SK-N-SH treated with all-trans-retinoic acid at 6 μM for 48 hours (cell line): Measurements from ENCODE around the gene KLHDC8A.

Experiments
- ATAC-seq: fragments of 200-7000 bp; cut with Tn5 transposase; 3 replicates; pipeline ENCODE4 v1.9.1; 2020; ENCODE audit warnings: mild to moderate bottlenecking, moderate library complexity
- ARNTL ChIP-seq: fragments of 450-650 bp; formaldehyde crosslinking; IDR thresholded peaks from 2 replicates; pipeline ENCODE4 v1.5.0; 2020; ENCODE audit warnings: low read depth, mild to moderate bottlenecking, moderate library complexity, borderline replicate concordance
- BACH2 ChIP-seq: fragments of 250-450 bp; sonication (Bioruptor Pico); IDR thresholded peaks from 2 replicates; pipeline ENCODE4 v1.9.0; 2021; ENCODE audit warnings: mild to moderate bottlenecking, borderline replicate concordance
- CSDC2 ChIP-seq: fragments of 250-450 bp; sonication (Bioruptor Pico); IDR thresholded peaks from 2 replicates; pipeline ENCODE4 v1.5.0; 2020; ENCODE audit warnings: mild to moderate bottlenecking, moderate library complexity
- ESRRG ChIP-seq: fragments of 250-450 bp; sonication (Bioruptor Pico); IDR thresholded peaks from 2 replicates; pipeline ENCODE4 v1.6.1; 2021; ENCODE audit warnings: mild to moderate bottlenecking
- GLIS3 ChIP-seq: fragments of 250-450 bp; sonication (Bioruptor Pico); IDR thresholded peaks from 2 replicates; pipeline ENCODE4 v1.5.0; 2020; ENCODE audit warnings: mild to moderate bottlenecking, moderate library complexity
- ISL1 ChIP-seq: fragments of 250-450 bp; sonication (Bioruptor Pico); IDR thresholded peaks from 2 replicates; pipeline ENCODE4 v2.1.2; 2022; ENCODE audit warnings: mild to moderate bottlenecking, moderate library complexity
- PPARA ChIP-seq: fragments of 250-450 bp; sonication (Bioruptor Pico); IDR thresholded peaks from 2 replicates; pipeline ENCODE4 v1.5.0; 2020; ENCODE audit warnings: mild to moderate bottlenecking, borderline replicate concordance
- RARB ChIP-seq: fragments of 250-450 bp; sonication (Bioruptor Pico); IDR thresholded peaks from 2 replicates; pipeline ENCODE4 v1.8.0; 2021; ENCODE audit warnings: mild to moderate bottlenecking, moderate library complexity
- TCF4 ChIP-seq: fragments of 250-450 bp; sonication (Bioruptor Pico); IDR thresholded peaks from 2 replicates; pipeline ENCODE4 v1.8.0; 2021; ENCODE audit warnings: mild to moderate bottlenecking, moderate library complexity, borderline replicate concordance
- TOX ChIP-seq: fragments of 250-450 bp; sonication (Bioruptor Pico); IDR thresholded peaks from 2 replicates; pipeline ENCODE4 v1.8.0; 2021; ENCODE audit warnings: mild to moderate bottlenecking, moderate library complexity, borderline replicate concordance
- ZC3H10 ChIP-seq: fragments of 250-450 bp; sonication (Bioruptor Pico); IDR thresholded peaks from 2 replicates; pipeline ENCODE4 v1.5.1; 2021; ENCODE audit warnings: mild to moderate bottlenecking, moderate library complexity
- ZFP3 ChIP-seq: fragments of 250-450 bp; sonication (Bioruptor Pico); IDR thresholded peaks from 2 replicates; pipeline ENCODE4 v1.5.0; 2020; ENCODE audit warnings: mild to moderate bottlenecking, moderate library complexity
- ZFP30 ChIP-seq: fragments of 450-650 bp; formaldehyde crosslinking; IDR thresholded peaks from 2 replicates; pipeline ENCODE4 v1.5.0; 2022; ENCODE audit warnings: mild to moderate bottlenecking, moderate library complexity
- ZNF565 ChIP-seq: fragments of 450-650 bp; formaldehyde crosslinking; conservative IDR thresholded peaks from 2 replicates; pipeline ENCODE4 v1.5.0; 2020; ENCODE audit warnings: low read depth, mild to moderate bottlenecking, moderate library complexity
- ZNF70 ChIP-seq: fragments of 450-650 bp; formaldehyde crosslinking; IDR thresholded peaks from 2 replicates; pipeline ENCODE4 v1.5.0; 2020; ENCODE audit warnings: mild to moderate bottlenecking, moderate library complexity
- ZNF8 ChIP-seq: fragments of 450-650 bp; formaldehyde crosslinking; IDR thresholded peaks from 2 replicates; pipeline ENCODE4 v1.5.0; 2020; ENCODE audit warnings: mild to moderate bottlenecking, moderate library complexity
- TF ChIP-seq, protein P1 (sequence below): fragments of 250-450 bp; sonication (Bioruptor Pico); IDR thresholded peaks from 2 replicates; pipeline ENCODE4 v1.5.1; 2021; ENCODE audit warnings: mild to moderate bottlenecking, moderate library complexity
- TF ChIP-seq, protein P2 (sequence below): fragments of 250-450 bp; sonication (Bioruptor Pico); IDR thresholded peaks from 2 replicates; pipeline ENCODE4 v1.5.1; 2020; ENCODE audit warnings: low read depth, mild to moderate bottlenecking, moderate library complexity
- TF ChIP-seq, protein P3 (sequence below): fragments of 250-450 bp; sonication (Bioruptor Pico); IDR thresholded peaks from 2 replicates; pipeline ENCODE4 v1.8.0; 2021; ENCODE audit warnings: low read depth, mild to moderate bottlenecking, moderate library complexity, borderline replicate concordance
- TF ChIP-seq, protein P4 (sequence below): fragments of 250-450 bp; sonication (Bioruptor Pico); IDR thresholded peaks from 2 replicates; pipeline ENCODE4 v1.8.0; 2020; ENCODE audit warnings: mild to moderate bottlenecking, moderate library complexity, borderline replicate concordance
- TF ChIP-seq, protein P5 (sequence below): fragments of 250-450 bp; sonication (Bioruptor Pico); IDR thresholded peaks from 2 replicates; pipeline ENCODE4 v1.5.0; 2020; ENCODE audit warnings: mild to moderate bottlenecking, moderate library complexity

Gene KLHDC8A

DNA sequence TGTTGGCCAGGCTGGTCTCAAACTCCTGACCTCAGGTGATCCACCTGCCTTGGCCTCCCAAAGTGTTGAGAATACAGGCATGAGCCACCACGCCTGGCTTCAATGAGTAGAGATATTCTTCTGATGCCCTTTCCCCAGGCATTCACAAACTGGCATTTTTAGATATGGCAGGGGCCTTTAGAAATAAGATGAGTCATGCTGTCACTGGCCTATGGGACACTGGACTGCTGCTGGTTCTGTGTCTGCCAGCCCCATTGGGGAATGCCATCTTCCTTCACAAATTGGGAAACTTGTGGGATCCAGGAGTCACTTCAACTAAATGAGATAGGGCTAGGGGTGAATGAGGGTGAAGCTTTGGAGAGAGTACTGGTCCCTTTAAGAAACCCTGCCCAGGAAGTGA, 16.0 kb downstream of the KLHDC8A start:
- ATAC-seq, result no peak
- no peak for TF ChIP-seq ZFP30
- TF ChIP-seq ZNF70 (CRISPR knock-in tag), result no peak

DNA sequence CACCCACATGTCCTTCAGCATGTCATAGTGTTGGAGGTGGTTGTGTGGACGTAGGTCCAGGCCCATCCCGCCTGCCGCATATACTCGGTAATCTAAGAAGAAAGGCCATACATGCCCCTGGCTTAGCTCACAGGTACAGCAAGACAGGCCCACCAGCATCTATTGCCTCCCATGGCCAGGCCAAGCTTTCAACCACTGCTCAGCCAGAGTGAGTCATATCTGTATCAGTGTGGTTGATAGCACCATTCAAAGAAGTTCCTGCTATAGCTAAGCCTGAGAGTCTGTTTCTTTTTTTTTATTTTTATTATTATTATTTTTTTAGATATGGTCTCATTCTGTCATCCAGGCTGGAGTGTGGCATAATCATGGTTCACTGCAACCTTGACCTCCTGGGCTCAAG, 17.0 kb downstream of the KLHDC8A start:
- TF ChIP-seq ZNF565 (CRISPR knock-in tag), result no peak
- TF ChIP-seq BACH2 (CRISPR knock-in tag), result no peak
- TF ChIP-seq, protein P1, sequence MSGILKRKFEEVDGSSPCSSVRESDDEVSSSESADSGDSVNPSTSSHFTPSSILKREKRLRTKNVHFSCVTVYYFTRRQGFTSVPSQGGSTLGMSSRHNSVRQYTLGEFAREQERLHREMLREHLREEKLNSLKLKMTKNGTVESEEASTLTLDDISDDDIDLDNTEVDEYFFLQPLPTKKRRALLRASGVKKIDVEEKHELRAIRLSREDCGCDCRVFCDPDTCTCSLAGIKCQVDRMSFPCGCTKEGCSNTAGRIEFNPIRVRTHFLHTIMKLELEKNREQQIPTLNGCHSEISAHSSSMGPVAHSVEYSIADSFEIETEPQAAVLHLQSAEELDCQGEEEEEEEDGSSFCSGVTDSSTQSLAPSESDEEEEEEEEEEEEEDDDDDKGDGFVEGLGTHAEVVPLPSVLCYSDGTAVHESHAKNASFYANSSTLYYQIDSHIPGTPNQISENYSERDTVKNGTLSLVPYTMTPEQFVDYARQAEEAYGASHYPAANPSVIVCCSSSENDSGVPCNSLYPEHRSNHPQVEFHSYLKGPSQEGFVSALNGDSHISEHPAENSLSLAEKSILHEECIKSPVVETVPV, result no peak
- no peak for TF ChIP-seq ZFP3 (CRISPR knock-in tag)
- TF ChIP-seq ZNF70 (CRISPR knock-in tag), result no peak
- TF ChIP-seq PPARA (CRISPR knock-in tag), result no peak
- no peak for TF ChIP-seq ESRRG (CRISPR knock-in tag)
- no peak for TF ChIP-seq TCF4
- TF ChIP-seq ZNF8 (CRISPR knock-in tag), result no peak
- TF ChIP-seq RARB (CRISPR knock-in tag), result no peak
- TF ChIP-seq ARNTL, result no peak
- TF ChIP-seq, all 23 proteins: peak for 0
- ATAC-seq, result no peak

DNA sequence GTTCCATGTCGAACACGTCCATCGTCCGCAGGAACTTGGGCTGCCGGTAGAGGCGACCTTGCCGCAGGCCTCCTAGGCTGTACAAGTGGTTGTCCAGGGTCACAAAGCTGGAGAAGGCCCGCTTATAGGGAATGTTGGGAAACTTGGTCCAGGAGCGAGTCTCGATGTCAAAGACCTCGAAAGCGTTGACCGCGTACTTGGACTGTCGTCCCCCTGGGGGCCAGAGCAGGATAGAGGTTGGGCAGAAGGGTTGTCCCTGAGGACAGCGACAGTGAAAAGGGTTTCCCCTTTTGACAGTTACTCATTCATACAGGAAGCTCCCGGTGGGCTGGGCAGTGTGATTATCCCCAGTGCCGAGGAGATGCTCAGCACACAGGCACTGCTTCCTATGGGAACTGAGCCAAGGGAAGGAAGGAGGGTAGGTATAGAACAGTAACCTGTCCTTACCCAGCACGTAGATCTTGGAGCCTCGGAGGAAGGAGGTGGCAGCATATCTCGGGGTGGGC, 17.5 kb downstream of the KLHDC8A start:
- no peak for ATAC-seq
- TF ChIP-seq, protein P1, result no peak
- no peak for TF ChIP-seq ESRRG (CRISPR knock-in tag)
- TF ChIP-seq ZC3H10 (CRISPR knock-in tag), result no peak
- no peak for TF ChIP-seq ZNF8 (CRISPR knock-in tag)
- TF ChIP-seq PPARA (CRISPR knock-in tag), result no peak
- TF ChIP-seq GLIS3 (CRISPR knock-in tag), result no peak
- no peak for TF ChIP-seq ISL1 (CRISPR knock-in tag)
- TF ChIP-seq CSDC2 (CRISPR knock-in tag), result no peak
- TF ChIP-seq RARB (CRISPR knock-in tag), result no peak
- no peak for TF ChIP-seq ZFP3 (CRISPR knock-in tag)
- TF ChIP-seq, protein P2, sequence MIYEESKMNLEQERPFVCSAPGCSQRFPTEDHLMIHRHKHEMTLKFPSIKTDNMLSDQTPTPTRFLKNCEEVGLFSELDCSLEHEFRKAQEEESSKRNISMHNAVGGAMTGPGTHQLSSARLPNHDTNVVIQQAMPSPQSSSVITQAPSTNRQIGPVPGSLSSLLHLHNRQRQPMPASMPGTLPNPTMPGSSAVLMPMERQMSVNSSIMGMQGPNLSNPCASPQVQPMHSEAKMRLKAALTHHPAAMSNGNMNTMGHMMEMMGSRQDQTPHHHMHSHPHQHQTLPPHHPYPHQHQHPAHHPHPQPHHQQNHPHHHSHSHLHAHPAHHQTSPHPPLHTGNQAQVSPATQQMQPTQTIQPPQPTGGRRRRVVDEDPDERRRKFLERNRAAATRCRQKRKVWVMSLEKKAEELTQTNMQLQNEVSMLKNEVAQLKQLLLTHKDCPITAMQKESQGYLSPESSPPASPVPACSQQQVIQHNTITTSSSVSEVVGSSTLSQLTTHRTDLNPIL (CRISPR knock-in tag), result no peak

DNA sequence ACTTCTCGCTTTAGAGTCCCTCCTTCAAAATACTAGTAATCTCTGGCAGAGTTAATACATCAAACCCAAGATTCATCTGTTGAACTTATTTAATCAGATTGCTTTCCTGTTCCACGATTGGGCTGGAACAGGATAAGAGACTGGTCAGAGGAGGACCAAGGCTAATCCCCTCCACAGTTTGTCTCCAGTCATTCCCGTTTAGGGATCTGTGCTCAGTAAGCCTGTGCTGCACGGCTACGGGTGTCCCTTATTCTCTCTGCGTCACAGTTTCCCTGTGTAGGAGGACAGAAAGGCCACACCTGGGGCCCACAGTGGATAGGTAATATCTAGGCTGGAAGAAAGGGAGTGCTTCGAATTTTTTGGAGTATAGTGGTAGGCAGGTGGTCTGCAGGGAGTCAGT, 18.7 kb downstream of the KLHDC8A start:
- no peak for ATAC-seq
- no peak for TF ChIP-seq TOX
- TF ChIP-seq ZFP3 (CRISPR knock-in tag), result no peak
- TF ChIP-seq RARB (CRISPR knock-in tag), result no peak
- no peak for TF ChIP-seq ZNF70 (CRISPR knock-in tag)
- no peak for TF ChIP-seq ZNF565 (CRISPR knock-in tag)

DNA sequence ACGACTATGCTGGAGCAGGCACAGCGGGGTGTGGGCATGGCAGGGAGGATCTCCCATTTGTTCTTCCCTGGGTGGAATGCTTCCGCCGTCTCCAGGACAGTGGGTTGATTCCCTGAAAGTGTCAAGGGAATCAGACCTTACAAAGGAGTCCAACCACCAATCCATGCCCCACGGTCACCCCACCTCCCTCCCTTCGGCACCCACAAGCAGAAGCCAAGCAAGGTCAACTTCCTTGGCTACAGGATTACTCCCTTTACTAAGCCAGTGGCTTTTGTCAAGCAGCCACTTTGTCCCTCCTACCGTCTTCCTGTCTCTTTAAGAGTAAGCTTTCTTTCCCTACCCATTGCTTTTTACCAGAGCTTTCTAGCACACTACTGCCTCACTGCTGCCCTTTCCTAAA, 19.2 kb downstream of the KLHDC8A start:
- ATAC-seq, result no peak
- no peak for TF ChIP-seq RARB (CRISPR knock-in tag)
- TF ChIP-seq, protein P2 (CRISPR knock-in tag), result no peak
- no peak for TF ChIP-seq ZNF8 (CRISPR knock-in tag)
- no peak for TF ChIP-seq ZC3H10 (CRISPR knock-in tag)
- TF ChIP-seq, protein P3, sequence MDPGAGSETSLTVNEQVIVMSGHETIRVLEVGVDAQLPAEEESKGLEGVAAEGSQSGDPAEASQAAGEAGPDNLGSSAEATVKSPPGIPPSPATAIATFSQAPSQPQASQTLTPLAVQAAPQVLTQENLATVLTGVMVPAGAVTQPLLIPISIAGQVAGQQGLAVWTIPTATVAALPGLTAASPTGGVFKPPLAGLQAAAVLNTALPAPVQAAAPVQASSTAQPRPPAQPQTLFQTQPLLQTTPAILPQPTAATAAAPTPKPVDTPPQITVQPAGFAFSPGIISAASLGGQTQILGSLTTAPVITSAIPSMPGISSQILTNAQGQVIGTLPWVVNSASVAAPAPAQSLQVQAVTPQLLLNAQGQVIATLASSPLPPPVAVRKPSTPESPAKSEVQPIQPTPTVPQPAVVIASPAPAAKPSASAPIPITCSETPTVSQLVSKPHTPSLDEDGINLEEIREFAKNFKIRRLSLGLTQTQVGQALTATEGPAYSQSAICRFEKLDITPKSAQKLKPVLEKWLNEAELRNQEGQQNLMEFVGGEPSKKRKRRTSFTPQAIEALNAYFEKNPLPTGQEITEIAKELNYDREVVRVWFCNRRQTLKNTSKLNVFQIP, result no peak
- TF ChIP-seq, protein P4, sequence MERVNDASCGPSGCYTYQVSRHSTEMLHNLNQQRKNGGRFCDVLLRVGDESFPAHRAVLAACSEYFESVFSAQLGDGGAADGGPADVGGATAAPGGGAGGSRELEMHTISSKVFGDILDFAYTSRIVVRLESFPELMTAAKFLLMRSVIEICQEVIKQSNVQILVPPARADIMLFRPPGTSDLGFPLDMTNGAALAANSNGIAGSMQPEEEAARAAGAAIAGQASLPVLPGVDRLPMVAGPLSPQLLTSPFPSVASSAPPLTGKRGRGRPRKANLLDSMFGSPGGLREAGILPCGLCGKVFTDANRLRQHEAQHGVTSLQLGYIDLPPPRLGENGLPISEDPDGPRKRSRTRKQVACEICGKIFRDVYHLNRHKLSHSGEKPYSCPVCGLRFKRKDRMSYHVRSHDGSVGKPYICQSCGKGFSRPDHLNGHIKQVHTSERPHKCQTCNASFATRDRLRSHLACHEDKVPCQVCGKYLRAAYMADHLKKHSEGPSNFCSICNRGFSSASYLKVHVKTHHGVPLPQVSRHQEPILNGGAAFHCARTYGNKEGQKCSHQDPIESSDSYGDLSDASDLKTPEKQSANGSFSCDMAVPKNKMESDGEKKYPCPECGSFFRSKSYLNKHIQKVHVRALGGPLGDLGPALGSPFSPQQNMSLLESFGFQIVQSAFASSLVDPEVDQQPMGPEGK (CRISPR knock-in tag), result no peak
- TF ChIP-seq ZNF70 (CRISPR knock-in tag), result no peak
- TF ChIP-seq PPARA (CRISPR knock-in tag), result no peak
- TF ChIP-seq TCF4, result no peak
- no peak for TF ChIP-seq ESRRG (CRISPR knock-in tag)
- no peak for TF ChIP-seq BACH2 (CRISPR knock-in tag)
- no peak for TF ChIP-seq ARNTL
- TF ChIP-seq ZFP30, result no peak
- TF ChIP-seq, protein P5, sequence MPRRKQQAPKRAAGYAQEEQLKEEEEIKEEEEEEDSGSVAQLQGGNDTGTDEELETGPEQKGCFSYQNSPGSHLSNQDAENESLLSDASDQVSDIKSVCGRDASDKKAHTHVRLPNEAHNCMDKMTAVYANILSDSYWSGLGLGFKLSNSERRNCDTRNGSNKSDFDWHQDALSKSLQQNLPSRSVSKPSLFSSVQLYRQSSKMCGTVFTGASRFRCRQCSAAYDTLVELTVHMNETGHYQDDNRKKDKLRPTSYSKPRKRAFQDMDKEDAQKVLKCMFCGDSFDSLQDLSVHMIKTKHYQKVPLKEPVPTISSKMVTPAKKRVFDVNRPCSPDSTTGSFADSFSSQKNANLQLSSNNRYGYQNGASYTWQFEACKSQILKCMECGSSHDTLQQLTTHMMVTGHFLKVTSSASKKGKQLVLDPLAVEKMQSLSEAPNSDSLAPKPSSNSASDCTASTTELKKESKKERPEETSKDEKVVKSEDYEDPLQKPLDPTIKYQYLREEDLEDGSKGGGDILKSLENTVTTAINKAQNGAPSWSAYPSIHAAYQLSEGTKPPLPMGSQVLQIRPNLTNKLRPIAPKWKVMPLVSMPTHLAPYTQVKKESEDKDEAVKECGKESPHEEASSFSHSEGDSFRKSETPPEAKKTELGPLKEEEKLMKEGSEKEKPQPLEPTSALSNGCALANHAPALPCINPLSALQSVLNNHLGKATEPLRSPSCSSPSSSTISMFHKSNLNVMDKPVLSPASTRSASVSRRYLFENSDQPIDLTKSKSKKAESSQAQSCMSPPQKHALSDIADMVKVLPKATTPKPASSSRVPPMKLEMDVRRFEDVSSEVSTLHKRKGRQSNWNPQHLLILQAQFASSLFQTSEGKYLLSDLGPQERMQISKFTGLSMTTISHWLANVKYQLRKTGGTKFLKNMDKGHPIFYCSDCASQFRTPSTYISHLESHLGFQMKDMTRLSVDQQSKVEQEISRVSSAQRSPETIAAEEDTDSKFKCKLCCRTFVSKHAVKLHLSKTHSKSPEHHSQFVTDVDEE (CRISPR knock-in tag), result no peak
- no peak for TF ChIP-seq CSDC2 (CRISPR knock-in tag)
- TF ChIP-seq ISL1 (CRISPR knock-in tag), result no peak
